Measurements from ENCODE around the gene TMEM212.
"Not testable (repeated sequence)": the region's sequence is repeated elsewhere in the genome, so short reads cannot be mapped to it uniquely, and the experiment has no call there.

TMEM212 gene

DNA sequence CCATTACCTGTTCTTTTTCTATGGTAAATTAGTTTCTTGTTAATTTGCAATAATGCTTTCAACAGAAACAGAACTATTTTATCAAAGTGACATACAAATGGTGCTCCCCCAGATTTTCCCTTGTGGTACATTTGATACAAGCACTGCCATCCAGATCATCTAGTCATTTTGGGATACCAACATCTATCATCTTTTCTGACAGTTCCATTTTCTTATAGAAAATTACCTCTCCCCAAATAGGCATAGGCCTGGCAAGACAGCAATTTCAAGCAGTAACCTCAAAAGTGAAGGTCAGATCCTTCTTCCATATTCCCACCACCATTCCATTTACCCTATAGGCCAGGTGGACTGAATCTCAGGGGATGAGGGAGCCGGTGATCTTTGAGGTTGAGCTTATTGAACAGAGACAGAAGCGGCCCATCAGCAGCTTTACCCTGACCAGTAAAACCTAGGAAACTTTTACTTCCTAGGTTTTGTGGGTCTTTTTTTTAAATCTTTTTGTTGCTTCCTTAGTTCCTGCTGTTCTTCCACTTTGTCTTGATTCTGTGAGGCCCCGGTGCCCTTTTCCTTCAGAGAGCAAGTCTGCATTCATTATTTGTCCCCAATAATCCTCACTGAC lies 29.8 kb upstream of the TMEM212 start:
- no peak for DNase-seq (ENCODE audit: low read depth)

DNA sequence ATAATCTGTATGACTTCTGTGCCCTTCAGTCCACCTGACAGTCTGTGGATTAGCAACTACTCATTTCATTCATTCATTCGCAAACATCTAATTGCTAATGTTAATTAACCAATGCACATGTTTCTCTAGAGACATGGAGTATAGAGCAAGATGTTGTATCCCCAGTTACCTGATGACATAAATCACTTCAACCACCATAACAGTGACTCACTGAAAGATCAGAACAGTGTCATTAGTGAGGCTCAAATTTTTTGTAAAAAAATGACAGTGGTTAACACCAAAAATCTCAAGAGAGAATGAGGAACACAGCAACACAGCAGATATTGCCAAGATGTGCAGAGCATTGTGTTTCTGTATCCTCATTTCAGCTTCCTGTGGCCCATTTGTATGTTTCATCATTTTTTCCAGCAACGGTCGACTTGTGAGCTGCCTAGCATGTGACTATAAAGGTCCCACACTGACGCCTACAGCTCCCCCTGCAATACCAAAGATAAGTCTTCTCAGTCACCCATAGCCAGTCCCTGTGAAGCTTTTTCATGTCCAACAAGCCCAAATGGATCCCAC lies 29.2 kb upstream of the TMEM212 start:
- DNase-seq (ENCODE audit: low read depth): no peak

DNA sequence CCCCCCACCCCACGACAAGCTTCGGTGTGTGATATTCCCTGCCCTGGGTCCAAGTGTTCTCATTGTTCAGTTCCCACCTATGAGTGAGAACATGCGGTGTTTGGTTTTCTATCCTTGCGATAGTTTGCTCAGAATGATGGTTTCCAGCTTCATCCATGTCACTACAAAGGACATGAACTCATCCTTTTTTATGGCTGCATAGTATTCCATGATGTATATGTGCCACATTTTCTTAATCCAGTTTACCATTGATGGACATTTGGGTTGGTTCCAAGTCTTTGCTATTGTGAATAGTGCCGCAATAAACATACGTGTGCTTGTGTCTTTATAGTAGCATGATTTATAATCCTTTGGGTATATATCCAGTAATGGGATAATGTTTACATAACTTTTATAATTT lies 28.5 kb upstream of the TMEM212 start:
- not testable (repeated sequence) for DNase-seq (ENCODE audit: low read depth)

DNA sequence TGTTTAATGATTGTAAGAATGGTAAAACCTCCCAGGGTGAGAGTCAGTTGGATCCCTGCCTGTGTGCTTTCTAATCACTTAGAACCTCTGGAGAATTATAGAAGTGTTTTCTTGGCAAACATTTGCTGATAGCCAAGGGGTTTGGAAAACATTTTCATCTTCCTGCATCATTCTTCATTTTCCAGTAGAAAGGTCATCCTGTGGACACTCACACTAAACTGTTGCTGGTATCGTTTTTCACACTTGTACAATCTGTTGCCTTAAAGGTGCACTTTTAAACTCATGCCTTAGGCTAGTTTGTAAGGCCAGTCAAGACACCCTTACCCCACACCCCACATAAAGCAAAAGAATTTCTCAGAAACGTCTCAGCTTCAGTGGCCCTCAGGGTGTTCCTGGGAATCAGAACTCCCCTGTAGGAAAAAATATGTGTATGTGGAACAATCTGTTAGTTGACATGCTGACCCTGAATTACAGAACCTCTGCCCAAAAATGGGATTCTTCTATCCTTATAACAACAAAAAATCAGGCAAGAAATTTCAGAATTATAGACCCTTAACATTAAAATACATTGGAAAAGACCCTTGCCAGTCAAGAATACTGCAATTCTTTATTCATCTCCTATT lies 27.1 kb upstream of the TMEM212 start:
- DNase-seq (ENCODE audit: low read depth): no peak

DNA sequence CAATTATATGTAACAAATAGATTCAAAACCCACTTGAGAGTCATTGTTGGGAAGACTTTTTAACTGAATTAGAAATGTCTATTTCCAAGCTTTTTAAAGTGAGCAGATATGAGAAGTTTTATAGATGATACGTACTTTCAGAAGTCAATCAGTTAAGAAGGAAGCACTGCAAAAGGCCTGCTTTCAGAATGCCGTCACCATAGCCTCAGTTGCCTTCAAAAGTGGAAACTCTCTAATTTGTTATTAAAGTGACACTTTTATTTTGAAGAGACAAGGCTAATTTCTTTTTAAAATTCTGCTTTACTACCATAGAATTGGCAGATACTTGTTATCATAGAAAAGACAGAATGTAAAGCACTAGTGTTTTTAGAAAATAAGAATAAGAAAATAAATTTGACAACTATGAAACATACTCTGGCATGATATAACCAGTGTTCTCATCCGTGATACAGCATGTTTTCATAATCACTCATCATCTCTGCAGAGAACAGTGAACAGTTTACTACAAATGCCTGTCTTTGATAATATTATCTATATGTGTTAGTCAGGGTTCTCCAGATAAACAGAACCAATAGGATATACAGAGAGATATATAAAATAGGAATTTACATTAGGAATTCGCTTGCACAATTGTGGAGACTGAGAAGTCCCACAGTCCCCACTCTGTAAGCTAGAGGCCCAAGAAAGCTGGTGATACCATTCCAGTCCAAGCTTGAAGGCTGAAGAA lies 25.9 kb upstream of the TMEM212 start:
- no peak for DNase-seq (ENCODE audit: low read depth)

DNA sequence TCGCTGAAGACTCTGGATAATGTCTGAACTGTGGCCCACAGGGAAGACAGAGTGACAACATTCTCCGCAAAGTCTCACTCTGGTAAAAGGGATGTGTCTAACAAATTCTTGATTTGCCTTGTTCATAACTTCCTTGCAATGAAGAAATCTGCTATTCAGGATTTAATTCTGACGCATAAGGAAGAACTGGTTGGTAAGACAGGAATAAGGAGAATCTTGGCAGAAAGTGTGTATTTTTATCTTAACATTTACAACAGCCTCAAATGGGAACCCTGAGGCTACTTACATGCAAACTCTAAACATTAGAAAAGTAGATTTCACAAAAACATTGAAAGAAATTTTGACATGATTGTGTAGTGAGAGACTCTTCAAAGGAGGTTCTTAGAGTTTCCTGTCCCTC lies 22.1 kb upstream of the TMEM212 start:
- DNase-seq (ENCODE audit: low read depth): no peak

DNA sequence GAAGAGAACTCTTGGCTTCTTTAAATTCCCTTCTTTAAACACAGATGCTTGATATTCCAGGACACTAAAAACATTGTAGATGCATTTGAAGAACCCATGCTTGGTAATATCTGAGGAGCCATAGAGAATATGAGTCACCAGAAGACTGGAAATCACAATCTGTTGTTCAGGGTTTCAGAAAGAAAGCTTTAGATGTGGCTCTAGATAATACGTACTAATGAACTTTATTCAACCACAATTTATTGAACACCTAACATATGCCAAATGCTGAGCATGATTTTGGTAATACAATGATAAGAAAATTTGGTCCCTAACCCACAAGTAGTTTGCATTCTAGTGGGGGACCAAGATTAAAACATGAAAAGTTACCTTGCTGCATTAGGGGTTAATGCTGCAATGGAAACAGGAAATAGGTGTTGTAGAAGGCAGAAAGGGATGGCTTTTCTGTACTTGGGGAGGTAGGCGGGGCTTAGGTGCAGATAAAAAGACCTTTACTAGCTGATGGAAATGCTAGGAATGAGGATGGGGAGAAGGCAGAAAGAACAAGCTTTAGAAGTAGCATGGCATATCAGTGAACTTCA lies 21.3 kb upstream of the TMEM212 start:
- DNase-seq (ENCODE audit: low read depth): no peak

DNA sequence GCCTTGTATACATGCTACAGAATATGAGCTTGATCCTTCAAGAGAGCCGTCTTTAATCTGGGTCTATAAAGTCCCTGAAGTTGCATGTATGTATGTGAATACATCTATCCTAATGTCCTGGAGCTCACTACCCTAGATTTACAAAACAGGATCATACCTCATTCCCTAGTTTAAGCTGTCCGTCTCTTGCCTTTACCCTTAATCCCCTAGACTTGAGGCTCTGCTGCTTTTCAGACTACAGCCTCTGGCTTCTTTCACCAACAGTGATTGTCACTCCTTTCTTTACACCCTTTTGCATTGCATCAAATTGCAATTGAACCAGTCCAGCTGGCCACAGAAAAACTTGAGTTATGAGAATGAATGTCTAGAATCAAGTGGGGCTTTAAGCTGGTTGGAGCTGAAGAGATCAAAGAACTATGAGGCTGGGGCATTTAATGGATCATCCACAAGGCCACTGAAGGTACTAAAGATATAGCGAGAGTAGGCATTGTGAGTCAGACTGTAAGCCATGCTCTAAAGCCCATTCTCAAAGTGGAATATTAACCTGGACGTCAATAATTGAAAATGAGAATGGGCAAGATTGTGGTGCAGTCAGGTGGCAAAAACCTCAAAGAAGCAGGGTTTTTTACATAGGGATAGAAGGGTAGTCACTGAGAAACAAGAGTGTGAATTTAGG lies 20.6 kb upstream of the TMEM212 start:
- DNase-seq (ENCODE audit: low read depth): no peak

DNA sequence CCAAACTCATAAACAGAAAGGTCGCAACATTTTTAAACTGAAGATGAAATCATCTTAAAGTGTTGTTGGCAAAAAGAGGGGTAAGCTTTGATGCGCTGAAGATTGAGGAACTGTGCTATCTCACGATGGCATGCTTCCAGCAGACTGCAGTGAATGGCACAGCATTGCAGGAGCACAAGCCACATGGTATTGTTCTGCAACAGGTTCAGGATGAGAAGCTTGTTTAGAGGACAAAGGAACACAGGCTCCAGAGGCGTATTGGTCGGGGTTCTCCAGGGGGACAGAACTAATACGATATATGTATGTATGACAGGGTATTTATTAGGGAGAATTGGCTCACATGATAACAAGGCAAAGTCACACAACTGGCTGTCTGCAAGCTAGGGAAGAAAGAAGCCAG lies 19.0 kb upstream of the TMEM212 start:
- no peak for DNase-seq (ENCODE audit: low read depth)

DNA sequence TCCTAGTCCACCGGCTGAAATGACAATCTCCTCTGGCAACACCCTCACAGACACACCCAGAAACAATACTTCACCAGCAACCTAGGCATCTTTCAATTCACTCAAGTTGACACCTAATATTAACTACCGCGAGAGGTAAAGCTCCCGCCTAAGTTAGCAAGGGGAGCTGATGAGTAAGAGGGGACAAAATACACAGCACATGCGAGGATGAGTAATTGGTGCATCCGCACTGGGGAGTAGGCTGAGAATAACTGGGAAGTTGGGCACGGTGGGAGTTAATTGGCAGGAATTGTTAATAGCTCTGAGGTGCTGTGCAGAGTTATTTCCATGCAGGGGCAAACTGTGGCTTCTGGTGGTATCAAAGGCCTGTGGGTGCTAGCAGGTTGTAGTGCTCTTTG lies 18.3 kb upstream of the TMEM212 start:
- no peak for DNase-seq (ENCODE audit: low read depth)

DNA sequence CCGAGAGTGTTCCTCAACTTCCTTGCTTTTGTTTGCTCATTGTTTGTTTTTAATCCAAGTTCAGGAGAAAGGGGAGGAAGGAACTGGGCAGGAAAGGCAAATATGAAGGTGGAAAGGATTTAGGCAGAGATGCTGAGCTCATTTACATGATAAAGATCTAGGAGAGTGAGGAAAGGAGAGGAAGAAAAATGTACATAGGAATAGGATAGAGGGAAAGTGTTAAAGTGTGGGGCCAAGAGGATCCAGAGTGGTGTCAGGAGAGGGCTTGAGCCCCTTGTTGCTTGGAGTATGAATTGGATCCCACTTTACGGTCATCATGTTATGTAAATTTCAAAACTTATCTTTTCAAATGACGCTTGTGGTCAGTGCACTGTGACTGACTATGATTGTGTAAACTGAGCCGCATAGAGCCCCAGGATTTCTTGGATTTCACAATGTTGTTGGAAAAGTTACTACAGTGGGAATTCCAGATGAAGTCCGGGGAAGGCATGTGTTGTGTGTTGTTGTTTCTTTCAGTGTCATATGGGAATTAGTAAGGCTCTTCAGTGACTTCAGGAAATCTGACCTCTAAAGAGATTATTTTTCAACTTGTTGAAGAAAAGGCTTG lies 17.8 kb upstream of the TMEM212 start:
- no peak for DNase-seq (ENCODE audit: low read depth)

DNA sequence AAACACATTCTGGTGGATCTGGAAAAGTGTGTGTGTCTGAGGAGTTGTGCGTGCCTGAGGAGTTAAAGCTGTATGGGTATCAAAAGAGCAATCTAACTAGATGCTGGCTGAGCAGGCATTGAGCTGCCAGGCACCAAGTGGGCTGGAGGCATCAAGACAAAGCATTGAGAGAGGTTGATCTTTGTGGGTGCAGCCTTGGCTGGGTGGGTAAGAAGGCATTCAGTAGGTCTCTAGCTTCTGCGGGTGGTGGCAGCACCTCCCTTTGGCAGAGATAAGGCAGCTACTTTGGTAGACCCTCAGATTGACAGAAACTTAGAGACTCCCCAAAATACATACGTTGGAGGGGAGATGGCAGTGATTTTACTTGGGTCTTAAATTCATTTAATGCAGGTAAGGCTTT lies 15.8 kb upstream of the TMEM212 start:
- no peak for DNase-seq (ENCODE audit: low read depth)

DNA sequence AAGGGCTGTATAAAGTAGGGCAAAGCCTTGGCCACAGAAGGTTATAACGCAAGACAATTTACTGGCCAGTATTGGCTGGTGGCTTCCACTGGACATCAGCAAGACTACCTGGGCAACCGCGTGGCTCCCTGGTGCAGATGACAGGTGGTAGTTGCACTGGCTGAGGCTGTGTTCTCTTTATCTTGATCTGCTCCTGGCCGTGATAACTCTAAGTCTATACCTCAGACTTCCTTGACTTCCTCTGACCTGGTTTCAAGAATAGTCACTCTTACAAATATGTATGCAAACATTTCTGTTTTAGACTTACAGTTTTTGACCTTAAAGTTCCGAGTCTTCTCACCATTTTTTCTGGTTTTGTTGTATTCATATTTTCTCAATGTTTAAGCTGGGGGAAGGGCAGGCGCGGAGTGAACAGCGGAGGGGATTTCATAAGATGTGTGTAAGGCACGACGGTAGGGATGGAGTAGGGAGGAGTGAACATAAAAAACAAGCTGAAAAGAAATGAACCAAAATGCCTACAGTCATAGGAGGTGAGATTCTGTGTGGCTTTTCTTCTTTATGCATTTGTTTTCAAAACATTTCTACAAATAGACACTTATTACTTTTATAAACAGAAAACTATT lies 15.2 kb upstream of the TMEM212 start:
- no peak for DNase-seq (ENCODE audit: low read depth)

DNA sequence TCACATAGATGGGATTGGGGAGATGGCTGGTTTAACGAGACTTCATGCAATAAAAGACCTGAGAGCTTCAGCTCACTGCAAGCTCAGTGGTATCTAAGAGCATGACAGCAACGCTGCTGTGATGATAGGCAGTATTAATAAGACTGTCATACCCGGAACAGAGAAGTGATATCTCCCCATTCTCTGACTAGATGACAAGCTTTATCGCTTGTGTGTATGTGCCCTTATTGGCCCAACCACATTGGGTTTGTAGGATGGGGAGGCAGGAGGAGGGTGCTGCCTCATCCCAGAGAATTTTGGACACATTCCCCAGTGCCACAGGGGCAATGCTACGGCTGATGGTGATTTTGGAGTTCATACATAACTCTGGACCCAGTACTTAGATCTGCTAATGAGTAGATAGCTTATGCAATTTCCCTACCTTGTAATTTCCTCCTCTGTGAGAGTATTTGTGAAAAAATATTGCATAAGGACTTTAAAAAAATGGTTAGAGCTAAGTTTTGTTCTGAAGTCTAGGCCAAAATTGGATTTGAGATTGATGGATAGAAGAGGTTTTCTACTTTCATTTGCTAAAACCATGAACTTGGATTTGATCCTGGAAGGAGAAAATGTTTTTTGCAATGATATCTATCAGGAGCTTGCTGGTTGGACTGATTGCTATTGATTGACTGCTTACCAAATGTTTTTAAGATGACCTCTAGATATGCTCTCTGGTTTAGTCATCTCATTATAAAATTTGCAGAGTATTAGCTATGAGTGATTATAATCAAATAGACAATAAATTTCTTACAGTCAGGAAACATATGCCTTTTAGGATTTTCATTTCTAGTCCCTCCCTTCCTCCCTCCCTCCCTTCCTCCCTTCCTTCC lies 14.0 kb upstream of the TMEM212 start:
- no peak for DNase-seq (ENCODE audit: low read depth)

DNA sequence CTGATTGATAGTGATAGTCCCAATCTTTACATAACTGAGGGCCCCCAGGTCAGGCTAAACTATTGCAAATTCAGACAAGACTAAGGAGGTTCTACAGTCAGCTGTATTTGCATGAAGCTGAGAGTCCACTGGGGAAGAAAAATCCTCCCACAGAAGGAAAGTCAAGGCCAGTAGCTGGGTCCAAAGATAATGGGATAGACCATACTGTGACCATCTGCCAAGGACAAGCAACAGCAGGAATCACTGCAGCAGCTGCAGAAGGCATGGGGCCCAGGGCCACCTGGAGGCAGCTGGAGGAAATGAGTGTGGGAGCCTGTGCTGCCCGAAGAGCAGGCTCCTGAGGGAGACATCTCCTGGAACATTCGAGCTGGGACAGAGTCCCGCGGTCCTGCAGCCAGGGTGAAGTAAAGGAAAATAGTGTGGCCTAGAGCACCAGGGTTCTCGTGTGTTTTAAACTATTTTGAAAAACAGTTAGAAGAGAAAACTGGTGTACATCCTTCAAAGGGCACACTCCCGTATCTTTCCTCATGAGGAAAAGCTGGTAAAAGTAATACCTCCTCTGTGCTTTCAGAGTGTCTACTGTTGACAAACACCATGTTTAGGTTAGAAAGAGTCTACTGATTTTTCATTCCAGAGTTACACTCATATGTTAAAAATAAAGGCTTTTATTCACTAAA lies 13.2 kb upstream of the TMEM212 start:
- no peak for DNase-seq (ENCODE audit: low read depth)

DNA sequence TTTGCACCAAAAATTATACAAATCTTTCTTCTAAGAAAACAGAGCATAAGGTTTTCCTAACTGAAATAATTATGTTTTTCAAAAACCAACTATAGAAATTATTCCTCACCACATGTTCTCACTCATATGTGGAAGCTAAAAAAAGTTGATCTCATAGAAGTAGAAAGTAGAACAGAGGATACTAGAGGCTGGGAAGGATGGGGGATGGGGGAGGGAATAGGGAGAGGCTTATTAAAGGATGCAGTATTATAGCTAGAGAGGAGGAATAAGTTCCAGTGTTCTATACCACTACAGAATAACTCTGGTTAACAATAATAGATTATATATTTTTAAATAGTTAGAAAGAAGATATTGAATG lies 12.7 kb upstream of the TMEM212 start:
- no peak for DNase-seq (ENCODE audit: low read depth)

DNA sequence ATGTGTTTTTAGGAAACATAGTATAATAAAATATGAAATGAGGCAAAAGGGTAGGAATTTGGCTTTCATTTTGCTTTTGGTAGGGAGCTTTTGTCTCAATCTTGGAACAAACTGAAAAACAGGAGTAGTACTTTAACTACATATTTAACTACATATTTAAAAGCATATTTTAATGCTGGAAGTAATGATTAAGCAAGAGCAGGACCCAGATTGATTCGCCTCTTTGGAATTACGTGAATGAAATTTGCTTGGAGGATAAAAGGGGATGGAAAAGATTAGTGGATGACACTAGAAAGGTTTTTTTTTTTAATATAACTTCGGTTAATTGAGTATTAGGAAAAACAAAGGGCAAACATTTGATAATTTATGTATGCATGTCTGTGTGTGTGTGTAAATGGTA lies 11.2 kb upstream of the TMEM212 start:
- DNase-seq (ENCODE audit: low read depth): no peak

DNA sequence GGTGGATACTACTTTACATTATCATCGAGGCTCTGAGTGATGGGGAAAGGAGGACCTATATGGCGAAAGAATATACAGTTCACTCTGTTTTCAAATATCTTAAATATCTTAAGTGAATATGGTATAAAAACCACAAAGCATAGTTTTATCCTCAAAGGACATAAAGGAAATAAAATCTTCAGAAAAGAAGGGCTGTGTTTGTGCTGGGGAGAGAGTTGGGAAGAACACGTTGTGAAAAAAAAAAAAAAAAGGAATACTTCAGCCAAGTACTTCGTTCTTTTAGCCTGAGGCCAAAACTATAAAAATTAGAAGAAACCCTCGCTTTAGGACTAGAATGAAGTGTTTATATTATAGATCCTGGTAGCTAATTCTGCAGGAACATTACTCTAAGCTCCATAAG lies 10.2 kb upstream of the TMEM212 start:
- no peak for DNase-seq (ENCODE audit: low read depth)

DNA sequence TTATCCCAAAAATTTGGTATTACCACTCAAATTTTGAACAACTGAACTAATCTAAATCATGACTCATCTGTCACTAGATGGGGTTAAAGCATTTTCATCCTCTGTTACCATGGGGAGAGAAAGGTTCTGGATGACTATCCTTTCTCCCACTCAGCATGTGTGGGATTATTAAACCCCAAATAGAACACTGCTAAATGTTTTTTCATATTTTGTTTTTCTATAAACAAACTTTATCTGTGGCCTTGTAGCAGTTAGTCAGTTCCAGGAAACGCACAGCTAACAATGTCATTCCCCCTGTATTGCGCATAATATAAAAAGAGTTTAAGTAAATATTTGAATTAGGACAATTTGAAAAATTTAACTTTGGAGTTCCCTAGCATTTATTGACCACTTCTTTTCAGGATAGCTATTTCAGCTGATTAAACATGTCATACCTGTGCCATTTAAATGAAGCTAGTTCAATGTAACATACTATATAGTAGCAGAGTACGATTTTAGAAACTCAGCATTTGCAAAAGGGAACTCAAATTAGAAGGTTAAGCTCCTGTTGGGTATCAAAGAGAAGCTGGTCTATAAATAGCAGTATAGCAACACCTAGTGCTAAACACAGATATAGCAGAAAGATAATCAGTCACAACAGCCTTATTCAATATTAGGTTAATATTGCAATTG lies 9.2 kb upstream of the TMEM212 start:
- DNase-seq (ENCODE audit: low read depth): no peak

DNA sequence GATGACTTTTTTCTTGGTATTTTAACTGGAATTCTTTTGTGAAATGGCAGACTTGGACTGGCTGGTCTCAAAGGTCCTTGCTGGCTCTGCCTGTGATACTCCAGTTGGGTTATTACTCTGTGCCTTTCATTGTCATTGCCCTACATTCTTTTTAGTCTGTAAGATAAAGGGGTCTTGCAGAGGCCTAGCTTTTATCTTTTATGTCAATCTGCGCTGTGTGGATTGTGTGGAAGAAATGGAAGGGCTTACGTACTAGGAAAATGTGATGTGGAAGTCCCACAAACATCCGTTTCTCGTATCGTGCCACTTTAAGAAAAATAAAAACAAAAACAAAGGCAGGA lies 8.7 kb upstream of the TMEM212 start:
- DNase-seq (ENCODE audit: low read depth): no peak

All from stimulated activated CD8-positive, alpha-beta memory T cell treated with anti-CD3 and anti-CD28 coated beads, Interleukin-12 subunit alpha, Interleukin-12 subunit beta, amount 100 ng/mL, for 4 hours (primary cell).